DOHH2 (cell line): ENCODE results near the gene RGS8.

Experiments
- H3F3A ChIP-seq: fragments of 200-600 bp; sonication (generic), shearing (Covaris generic); 2 replicates; pipeline ENCODE4 v1.6.0; 2016; ENCODE audit warnings: antibody characterized with exemption, mild to moderate bottlenecking; ENCODE audit not compliant: control insufficient read depth, insufficient read depth
- H3K27ac ChIP-seq: fragments of 200-600 bp; sonication (generic); 2 replicates; pipeline ENCODE4 v1.5.1; 2014; ENCODE audit warnings: low read depth, mild to moderate bottlenecking, low read length, moderate library complexity
- H3K27me3 ChIP-seq: fragments of 200-600 bp; sonication (generic); 2 replicates; pipeline ENCODE4 v1.6.1; 2014; ENCODE audit warnings: mild to moderate bottlenecking, low read length, mixed read lengths; ENCODE audit not compliant: control insufficient read depth
- H3K36me3 ChIP-seq: fragments of 200-600 bp; sonication (generic); 2 replicates; pipeline ENCODE4 v1.6.1; 2014; ENCODE audit warnings: mild to moderate bottlenecking, low read length, moderate library complexity, mixed read lengths; ENCODE audit not compliant: control insufficient read depth
- H3K4me1 ChIP-seq: fragments of 200-600 bp; sonication (generic); 2 replicates; pipeline ENCODE4 v1.6.1; 2014; ENCODE audit warnings: mild to moderate bottlenecking, low read length, mixed read lengths; ENCODE audit not compliant: control insufficient read depth
- H3K4me2 ChIP-seq: fragments of 200-600 bp; sonication (generic); 2 replicates; pipeline ENCODE4 v1.6.0; 2014; ENCODE audit warnings: mild to moderate bottlenecking, low read length, moderate library complexity
- H3K4me3 ChIP-seq: fragments of 200-600 bp; sonication (generic); 2 replicates; pipeline ENCODE4 v1.5.1; 2014; ENCODE audit warnings: mild to moderate bottlenecking, low read length, mixed read lengths
- H3K79me2 ChIP-seq: fragments of 200-600 bp; sonication (generic); 2 replicates; pipeline ENCODE4 v1.6.1; 2014; ENCODE audit warnings: mild to moderate bottlenecking, low read length, mixed read lengths; ENCODE audit not compliant: control insufficient read depth
- H3K9me2 ChIP-seq: fragments of 200-600 bp; sonication (generic); replicated peaks from 2 replicates; pipeline ENCODE4 v1.6.1; 2014; ENCODE audit warnings: mild to moderate bottlenecking, low read length, mixed read lengths; ENCODE audit not compliant: control insufficient read depth
- H3K9me3 ChIP-seq: fragments of 200-600 bp; sonication (generic); 2 replicates; pipeline ENCODE4 v1.6.1; 2014; ENCODE audit warnings: antibody characterized with exemption, low read length, mixed read lengths; ENCODE audit not compliant: control insufficient read depth, insufficient read depth
- H4K20me1 ChIP-seq: fragments of 200-600 bp; sonication (generic); 2 replicates; pipeline ENCODE4 v1.6.0; 2014; ENCODE audit warnings: low read depth, mild to moderate bottlenecking, antibody characterized with exemption, low read length, moderate library complexity; ENCODE audit not compliant: control insufficient read depth, insufficient read depth
- EZH2phosphoT487 ChIP-seq: fragments of 200-600 bp; sonication (generic); IDR thresholded peaks from 2 replicates; pipeline ENCODE4 v1.6.1; 2017; ENCODE audit warnings: borderline replicate concordance, mild to moderate bottlenecking, antibody characterized with exemption, low read length, moderate library complexity, mixed read lengths
- TF ChIP-seq, protein P1 (sequence below): fragments of 200-600 bp; sonication (generic); IDR thresholded peaks from one replicate; pipeline ENCODE4 v1.5.1; 2014; ENCODE audit warnings: antibody characterized with exemption, mild to moderate bottlenecking, low read depth, low read length; ENCODE audit not compliant: poor library complexity, severe bottlenecking

The RGS8 gene

DNA sequence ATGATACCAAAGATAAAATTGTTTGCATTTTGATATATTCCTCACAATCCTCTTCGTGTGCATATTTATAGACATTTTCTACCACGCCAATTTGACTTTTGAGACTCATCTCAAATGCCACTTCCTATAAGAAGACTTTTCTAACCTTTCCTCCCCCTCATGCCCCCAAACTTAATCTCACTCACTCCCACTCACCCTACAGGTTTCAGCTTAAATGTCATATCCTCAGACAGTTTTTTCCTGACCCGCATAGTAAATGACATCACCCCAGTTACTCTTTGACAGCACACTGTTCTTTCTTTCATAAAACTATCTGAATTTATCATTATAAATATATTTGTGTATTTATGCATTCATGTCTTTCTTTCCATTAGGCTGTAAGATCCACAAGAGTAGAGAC, 29.6 kb upstream of the RGS8 start:
- Histone ChIP-seq H3K27me3 (no peaks in the 10 kb centered on the region), H3K79me2 (no peaks in the 10 kb centered on the region), H3K9me2 (no peaks in the 10 kb centered on the region), H3K4me3 (no peak overlapping the region), H4K20me1 (no peaks in the 10 kb centered on the region), H3K36me3 (no peaks in the 10 kb centered on the region), H3K4me2 (no peak overlapping the region), H3K4me1 (peaks cover 12% of the 10 kb centered on the region), H3K9me3 (no peaks in the 10 kb centered on the region), H3K27ac (no peak overlapping the region), H3F3A (no peaks in the 10 kb centered on the region)
- no peak for TF ChIP-seq EZH2phosphoT487
- TF ChIP-seq, protein P1, sequence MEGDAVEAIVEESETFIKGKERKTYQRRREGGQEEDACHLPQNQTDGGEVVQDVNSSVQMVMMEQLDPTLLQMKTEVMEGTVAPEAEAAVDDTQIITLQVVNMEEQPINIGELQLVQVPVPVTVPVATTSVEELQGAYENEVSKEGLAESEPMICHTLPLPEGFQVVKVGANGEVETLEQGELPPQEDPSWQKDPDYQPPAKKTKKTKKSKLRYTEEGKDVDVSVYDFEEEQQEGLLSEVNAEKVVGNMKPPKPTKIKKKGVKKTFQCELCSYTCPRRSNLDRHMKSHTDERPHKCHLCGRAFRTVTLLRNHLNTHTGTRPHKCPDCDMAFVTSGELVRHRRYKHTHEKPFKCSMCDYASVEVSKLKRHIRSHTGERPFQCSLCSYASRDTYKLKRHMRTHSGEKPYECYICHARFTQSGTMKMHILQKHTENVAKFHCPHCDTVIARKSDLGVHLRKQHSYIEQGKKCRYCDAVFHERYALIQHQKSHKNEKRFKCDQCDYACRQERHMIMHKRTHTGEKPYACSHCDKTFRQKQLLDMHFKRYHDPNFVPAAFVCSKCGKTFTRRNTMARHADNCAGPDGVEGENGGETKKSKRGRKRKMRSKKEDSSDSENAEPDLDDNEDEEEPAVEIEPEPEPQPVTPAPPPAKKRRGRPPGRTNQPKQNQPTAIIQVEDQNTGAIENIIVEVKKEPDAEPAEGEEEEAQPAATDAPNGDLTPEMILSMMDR, result no peak

DNA sequence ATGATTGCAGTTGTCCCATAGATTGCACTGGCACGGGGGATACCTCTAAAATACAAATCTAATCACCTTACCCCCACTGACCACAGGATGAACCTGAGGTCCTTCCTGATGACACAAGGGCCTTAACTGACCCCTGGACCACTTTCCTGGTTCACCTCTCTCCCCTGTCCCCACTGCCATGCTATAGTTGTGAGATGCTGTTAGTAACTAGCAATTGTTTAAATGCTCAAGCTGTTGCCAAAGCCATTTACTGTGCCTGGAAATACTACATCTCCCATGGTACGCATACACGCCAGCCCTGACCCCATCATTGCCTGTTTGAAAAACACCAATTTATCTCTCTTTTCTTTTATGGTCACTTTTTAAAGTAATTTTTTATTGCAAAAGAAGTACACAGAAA, 29.1 kb upstream of the RGS8 start:
- H3K27ac ChIP-seq, result no peak overlapping the region
- no peaks in the 10 kb centered on the region for H3K36me3 ChIP-seq
- H3K79me2 ChIP-seq, result no peaks in the 10 kb centered on the region
- no peak overlapping the region for H3K4me3 ChIP-seq
- H3F3A ChIP-seq, result no peaks in the 10 kb centered on the region
- H3K27me3 ChIP-seq, result no peaks in the 10 kb centered on the region
- H3K4me2 ChIP-seq, result no peak overlapping the region
- H3K4me1 ChIP-seq, result peaks cover 12% of the 10 kb centered on the region
- H3K9me3 ChIP-seq, result no peaks in the 10 kb centered on the region
- H3K9me2 ChIP-seq, result no peaks in the 10 kb centered on the region
- no peak for TF ChIP-seq EZH2phosphoT487
- TF ChIP-seq, protein P1, result no peak
- H4K20me1 ChIP-seq, result no peaks in the 10 kb centered on the region

DNA sequence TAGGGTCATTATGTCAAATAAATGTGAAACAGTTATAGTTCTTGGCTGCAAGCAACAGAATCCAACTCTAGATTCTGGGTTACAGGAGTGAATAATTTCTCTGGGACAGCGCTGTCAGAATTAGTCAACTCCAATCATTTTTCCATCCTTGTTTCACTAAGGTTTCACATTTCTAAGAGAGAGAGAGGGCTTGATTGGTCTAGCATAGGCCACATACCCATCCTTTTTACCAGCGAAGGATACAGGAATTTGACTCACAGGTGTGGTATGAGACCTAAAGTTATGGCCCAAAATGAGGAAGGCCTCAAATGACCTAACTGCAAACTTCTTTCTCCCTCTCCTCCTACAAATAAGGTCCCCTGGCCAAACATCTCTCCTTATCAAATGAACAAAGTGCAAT, 25.5 kb upstream of the RGS8 start:
- TF ChIP-seq EZH2phosphoT487, result no peak
- TF ChIP-seq, protein P1, result no peak
- Histone ChIP-seq H4K20me1 (no peaks in the 10 kb centered on the region), H3K9me3 (no peaks in the 10 kb centered on the region), H3F3A (no peaks in the 10 kb centered on the region), H3K27ac (no peak overlapping the region), H3K4me1 (no peaks in the 10 kb centered on the region), H3K4me3 (no peak overlapping the region), H3K79me2 (no peaks in the 10 kb centered on the region), H3K36me3 (no peaks in the 10 kb centered on the region), H3K27me3 (no peaks in the 10 kb centered on the region), H3K9me2 (no peaks in the 10 kb centered on the region), H3K4me2 (no peak overlapping the region)
